ENCODE results near the gene MERTK. TPM values are rescaled to one million over a fixed set of nuclear protein-coding genes. Genes with fewer than 3 reads are reported as not detected.
A peak's percentile ranks its signal among the peaks of the same experiment; 100 is the strongest.
"Not testable (repeated sequence)": the region's sequence is repeated elsewhere in the genome, so short reads cannot be mapped to it uniquely, and the experiment has no call there.

Gene MERTK
- total RNA-seq, 6 donors from 2014 or later: 15.5 to 141 (median 21.9) TPM

- TF ChIP-seq EP300 (IDR thresholded peaks at IDR 0.05) (no peak), CTCF (IDR thresholded peaks at IDR 0.05) (no peak), POLR2A (IDR thresholded peaks at IDR 0.05) (no peak), POLR2AphosphoS5 (IDR thresholded peaks at IDR 0.05) (no peak)
- H3K9me3 ChIP-seq: no peaks in the 10 kb centered on the region
- H3K4me3 ChIP-seq: no peak overlapping the region
- no peaks in the 10 kb centered on the region for H3K36me3 ChIP-seq
- WGBS, 2 donors: 50 to 60% methylated on average over 6 of the region's 6 CpGs
- peak overlapping the region in 1 of 4 donors; percentile 12 for H3K27ac ChIP-seq
- peak in 1 of 2 donors; percentile 53 for ATAC-seq (ENCODE audit: low FRiP score in 2 of 2)
- H3K27me3 ChIP-seq: no peaks in the 10 kb centered on the region
- H3K4me1 ChIP-seq: peaks cover 0 to 12% (median 12%) of the 10 kb centered on the region in 4 donors
- DNase-seq: no peak
These were observed 56.4 kb downstream of the MERTK start for GRCh38 chr2:111954602-111955332.

- peak overlapping the region; percentile 37 to 80 (median 74) for H3K27ac ChIP-seq
These were observed 59.5 kb downstream of the MERTK start for GRCh38 chr2:111957872-111958354.

GRCh38 chr2:111958901-111959300 is 60.5 kb downstream of the MERTK start:
- no peak for TF ChIP-seq EP300 (IDR thresholded peaks at IDR 0.05)
- TF ChIP-seq CTCF (IDR thresholded peaks at IDR 0.05): peak in 1 of 6 experiments; percentile 21
- 85 to 94% methylated on average over 1 of the region's 1 CpG for WGBS, 2 donors
- Histone ChIP-seq H3K36me3 (no peaks in the 10 kb centered on the region), H3K4me1 (peaks cover 0 to 15% (median 12%) of the 10 kb centered on the region in 4 donors), H3K4me3 (no peak overlapping the region), H3K9me3 (no peaks in the 10 kb centered on the region), H3K27me3 (no peaks in the 10 kb centered on the region), H3K27ac (peak overlapping the region in 3 of 4 donors; percentile 37 to 74 (median 74))
- no peak for DNase-seq
- no peak for ATAC-seq (ENCODE audit: low FRiP score in 2 of 2)

More at GRCh38 chr2:111957872-111958354, 59.5 kb downstream of the MERTK start:
- 75 to 77% methylated on average over 6 of the region's 6 CpGs for WGBS, 2 donors
- no peaks in the 10 kb centered on the region for H3K9me3 ChIP-seq
- peaks cover 0 to 12% (median 12%) of the 10 kb centered on the region in 4 donors for H3K4me1 ChIP-seq
- no peaks in the 10 kb centered on the region for H3K36me3 ChIP-seq
- H3K4me3 ChIP-seq: no peak overlapping the region
- DNase-seq: no peak
- TF ChIP-seq CTCF (IDR thresholded peaks at IDR 0.05) (no peak), POLR2A (IDR thresholded peaks at IDR 0.05) (peak in 1 of 4 donors; percentile 45), POLR2AphosphoS5 (IDR thresholded peaks at IDR 0.05) (peak in 1 of 2 donors; percentile 58), EP300 (IDR thresholded peaks at IDR 0.05) (peak in 2 of 4 donors; percentile 58 to 68)
- H3K27me3 ChIP-seq: no peaks in the 10 kb centered on the region
- peak in 1 of 2 donors; percentile 86 for ATAC-seq (ENCODE audit: low FRiP score in 2 of 2)

GRCh38 chr2:111961663-111962062 is 63.3 kb downstream of the MERTK start:
- Histone ChIP-seq H3K27ac (no peak overlapping the region), H3K9me3 (no peaks in the 10 kb centered on the region), H3K36me3 (peaks cover 0 to 7% (median 0%) of the 10 kb centered on the region in 4 donors), H3K27me3 (no peaks in the 10 kb centered on the region), H3K4me3 (no peak overlapping the region), H3K4me1 (peaks cover 0 to 12% (median 12%) of the 10 kb centered on the region in 4 donors)
- WGBS, 2 donors: 75 to 79% methylated on average over 7 of the region's 7 CpGs
- ATAC-seq (ENCODE audit: low FRiP score in 2 of 2) (no peak), DNase-seq (peak in 1 of 2 donors; percentile 46)
- no peak for TF ChIP-seq EP300 (IDR thresholded peaks at IDR 0.05)
- no peak for TF ChIP-seq POLR2AphosphoS5 (IDR thresholded peaks at IDR 0.05)
- no peak for TF ChIP-seq POLR2A (IDR thresholded peaks at IDR 0.05)
- TF ChIP-seq CTCF (IDR thresholded peaks at IDR 0.05): no peak

- H3K27me3 ChIP-seq; H3K4me1 ChIP-seq; ATAC-seq (ENCODE audit: low FRiP score in 2 of 2); H3K4me3 ChIP-seq; DNase-seq; H3K9me3 ChIP-seq; H3K27ac ChIP-seq: not testable (repeated sequence)
- H3K36me3 ChIP-seq: peaks cover 0 to 17% (median 3%) of the 10 kb centered on the region in 4 donors
- WGBS, 2 donors: 79 to 82% methylated on average over 6 to 8 of the region's 9 CpGs
These were observed 64.7 kb downstream of the MERTK start for GRCh38 chr2:111963086-111963485.

GRCh38 chr2:111963508-111963907 is 65.1 kb downstream of the MERTK start:
- ATAC-seq (ENCODE audit: low FRiP score in 2 of 2); DNase-seq; H3K4me1 ChIP-seq; H3K27me3 ChIP-seq; H3K9me3 ChIP-seq; H3K4me3 ChIP-seq; H3K27ac ChIP-seq: not testable (repeated sequence)
- 55 to 67% methylated on average over 1 to 4 of the region's 4 CpGs for WGBS, 2 donors
- H3K36me3 ChIP-seq: peaks cover 0 to 21% (median 5%) of the 10 kb centered on the region in 4 donors
